Measurements from ENCODE around the gene FCRL5. TPM values are rescaled to one million over a fixed set of nuclear protein-coding genes. Genes with fewer than 3 reads are reported as not detected.

The FCRL5 gene
- total RNA-seq, 1 donor from 2014 or later, result not detected

DNA sequence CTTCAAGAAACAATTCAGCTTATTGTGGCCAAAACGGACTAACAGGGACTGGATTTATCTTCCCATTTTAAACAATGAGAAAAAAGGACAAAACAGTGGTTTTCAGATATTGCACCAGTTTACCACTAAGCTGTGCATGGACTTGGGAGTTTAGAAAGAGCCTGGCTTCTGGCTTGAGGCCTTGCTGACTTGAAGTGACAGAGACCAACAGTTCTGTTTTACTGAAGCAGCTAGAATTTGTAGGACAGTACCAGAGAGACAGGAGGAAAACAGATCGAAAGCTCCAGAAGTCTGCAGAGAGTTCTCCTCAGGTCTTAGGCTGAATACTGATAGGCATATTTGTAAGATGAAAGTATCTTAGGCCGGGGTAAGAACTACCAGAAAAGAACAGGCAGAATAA is 25.1 kb upstream of the FCRL5 start:
- Histone ChIP-seq H3K9me3 (ENCODE audit: low read depth) (no peaks in the 10 kb centered on the region), H3K9ac (no peak overlapping the region), H3K79me2 (ENCODE audit: low read depth) (no peaks in the 10 kb centered on the region), H3K27me3 (no peaks in the 10 kb centered on the region), H3F3A (ENCODE audit: low read depth) (no peaks in the 10 kb centered on the region), H3K36me3 (no peaks in the 10 kb centered on the region), H3K4me3 (no peak overlapping the region), H4K20me1 (ENCODE audit: low read depth) (no peaks in the 10 kb centered on the region), H2AFZ (replicated peaks) (no peak overlapping the region), H3K4me2 (no peak overlapping the region), H3K27ac (no peak overlapping the region), H3K4me1 (peaks cover 11% of the 10 kb centered on the region)
- H3K27ac Mint-ChIP-seq, result no peak overlapping the region
- no peak for DNase-seq (ENCODE audit: low spot score)
- no peaks in the 10 kb centered on the region for H3K9me3 Mint-ChIP-seq
- TF ChIP-seq EZH2 (IDR thresholded peaks at IDR 0.05), result no peak
- no peak for TF ChIP-seq EZH2phosphoT487 (IDR thresholded peaks at IDR 0.05)
- TF ChIP-seq, protein P1, sequence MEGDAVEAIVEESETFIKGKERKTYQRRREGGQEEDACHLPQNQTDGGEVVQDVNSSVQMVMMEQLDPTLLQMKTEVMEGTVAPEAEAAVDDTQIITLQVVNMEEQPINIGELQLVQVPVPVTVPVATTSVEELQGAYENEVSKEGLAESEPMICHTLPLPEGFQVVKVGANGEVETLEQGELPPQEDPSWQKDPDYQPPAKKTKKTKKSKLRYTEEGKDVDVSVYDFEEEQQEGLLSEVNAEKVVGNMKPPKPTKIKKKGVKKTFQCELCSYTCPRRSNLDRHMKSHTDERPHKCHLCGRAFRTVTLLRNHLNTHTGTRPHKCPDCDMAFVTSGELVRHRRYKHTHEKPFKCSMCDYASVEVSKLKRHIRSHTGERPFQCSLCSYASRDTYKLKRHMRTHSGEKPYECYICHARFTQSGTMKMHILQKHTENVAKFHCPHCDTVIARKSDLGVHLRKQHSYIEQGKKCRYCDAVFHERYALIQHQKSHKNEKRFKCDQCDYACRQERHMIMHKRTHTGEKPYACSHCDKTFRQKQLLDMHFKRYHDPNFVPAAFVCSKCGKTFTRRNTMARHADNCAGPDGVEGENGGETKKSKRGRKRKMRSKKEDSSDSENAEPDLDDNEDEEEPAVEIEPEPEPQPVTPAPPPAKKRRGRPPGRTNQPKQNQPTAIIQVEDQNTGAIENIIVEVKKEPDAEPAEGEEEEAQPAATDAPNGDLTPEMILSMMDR (IDR thresholded peaks at IDR 0.05), result no peak
- no peak overlapping the region for H3K4me3 Mint-ChIP-seq
- H3K27me3 Mint-ChIP-seq (ENCODE audit: insufficient read depth, low read depth), result no peaks in the 10 kb centered on the region
- H3K4me1 Mint-ChIP-seq, result no peaks in the 10 kb centered on the region
- H3K36me3 Mint-ChIP-seq, result no peaks in the 10 kb centered on the region

DNA sequence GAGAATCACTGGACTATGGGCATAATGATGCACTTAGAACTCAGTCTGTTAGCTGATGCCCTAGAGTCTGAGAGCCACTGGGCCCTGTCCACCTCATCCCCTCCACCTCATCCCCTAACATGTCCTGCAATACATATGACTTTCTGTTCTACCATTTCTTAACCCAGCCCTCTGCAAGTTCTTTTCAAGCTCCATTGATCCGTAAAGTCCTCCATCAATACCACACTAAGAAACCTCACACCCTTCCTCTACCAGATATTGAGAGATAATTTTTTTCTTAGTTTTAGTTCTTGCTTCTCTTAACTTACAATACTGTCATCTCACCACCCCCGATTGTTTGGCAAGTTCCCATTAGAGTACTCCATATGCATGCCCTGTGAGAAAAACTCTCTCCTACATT is 23.4 kb upstream of the FCRL5 start:
- Histone ChIP-seq H3K79me2 (ENCODE audit: low read depth) (no peaks in the 10 kb centered on the region), H3K4me1 (peaks cover 11% of the 10 kb centered on the region), H4K20me1 (ENCODE audit: low read depth) (no peaks in the 10 kb centered on the region), H3K9me3 (ENCODE audit: low read depth) (no peaks in the 10 kb centered on the region), H3K27ac (no peak overlapping the region), H3K9ac (no peak overlapping the region), H2AFZ (replicated peaks) (no peak overlapping the region), H3F3A (ENCODE audit: low read depth) (no peaks in the 10 kb centered on the region), H3K27me3 (no peaks in the 10 kb centered on the region), H3K4me2 (no peak overlapping the region), H3K36me3 (no peaks in the 10 kb centered on the region), H3K4me3 (no peak overlapping the region)
- no peaks in the 10 kb centered on the region for H3K27me3 Mint-ChIP-seq (ENCODE audit: insufficient read depth, low read depth)
- H3K4me1 Mint-ChIP-seq, result no peaks in the 10 kb centered on the region
- no peaks in the 10 kb centered on the region for H3K9me3 Mint-ChIP-seq
- H3K27ac Mint-ChIP-seq, result no peak overlapping the region
- TF ChIP-seq EZH2 (IDR thresholded peaks at IDR 0.05) (no peak), EZH2phosphoT487 (IDR thresholded peaks at IDR 0.05) (no peak)
- TF ChIP-seq, protein P1 (IDR thresholded peaks at IDR 0.05), result no peak
- H3K4me3 Mint-ChIP-seq, result no peak overlapping the region
- no peak for DNase-seq (ENCODE audit: low spot score)
- H3K36me3 Mint-ChIP-seq, result no peaks in the 10 kb centered on the region

DNA sequence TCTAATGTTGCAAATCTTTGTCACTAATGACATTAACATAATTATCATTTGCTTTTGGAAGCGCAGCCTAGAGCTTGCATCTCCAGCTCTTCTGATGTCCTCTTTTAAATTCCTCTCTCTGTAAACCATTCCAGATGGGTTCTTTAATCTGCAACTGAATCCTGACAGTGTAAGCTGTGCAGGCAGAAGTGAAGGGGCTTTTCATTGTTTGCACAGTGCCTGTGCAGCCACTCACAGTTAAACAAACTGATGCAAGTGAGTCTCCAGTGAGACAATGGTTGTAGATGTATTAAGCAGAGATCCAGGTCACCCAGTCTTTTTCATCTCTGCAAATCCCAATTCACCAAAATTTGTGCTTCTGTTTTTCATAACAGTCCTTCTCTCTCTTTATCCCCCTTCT is 22.5 kb upstream of the FCRL5 start:
- Mint-ChIP-seq H3K27ac (no peak overlapping the region), H3K4me3 (no peak overlapping the region), H3K4me1 (no peaks in the 10 kb centered on the region), H3K27me3 (ENCODE audit: insufficient read depth, low read depth) (no peaks in the 10 kb centered on the region), H3K9me3 (no peaks in the 10 kb centered on the region), H3K36me3 (no peaks in the 10 kb centered on the region)
- H3K79me2 ChIP-seq (ENCODE audit: low read depth), result no peaks in the 10 kb centered on the region
- no peak overlapping the region for H3K4me3 ChIP-seq
- peak overlapping the region; percentile 1 for H3K4me2 ChIP-seq
- H4K20me1 ChIP-seq (ENCODE audit: low read depth), result no peaks in the 10 kb centered on the region
- no peak overlapping the region for H3K27ac ChIP-seq
- DNase-seq (ENCODE audit: low spot score), result peak; percentile 54
- H3K4me1 ChIP-seq, result peaks cover 11% of the 10 kb centered on the region
- no peaks in the 10 kb centered on the region for H3K36me3 ChIP-seq
- TF ChIP-seq EZH2phosphoT487 (IDR thresholded peaks at IDR 0.05), result no peak
- no peak for TF ChIP-seq EZH2 (IDR thresholded peaks at IDR 0.05)
- TF ChIP-seq, protein P1 (IDR thresholded peaks at IDR 0.05), result no peak
- no peak overlapping the region for H3K9ac ChIP-seq
- no peaks in the 10 kb centered on the region for H3K27me3 ChIP-seq
- no peaks in the 10 kb centered on the region for H3F3A ChIP-seq (ENCODE audit: low read depth)
- no peaks in the 10 kb centered on the region for H3K9me3 ChIP-seq (ENCODE audit: low read depth)
- no peak overlapping the region for H2AFZ ChIP-seq (replicated peaks)
